GM19438 (cell line): ENCODE measurements around the gene KBTBD12.
"Not testable (repeated sequence)": the region's sequence is repeated elsewhere in the genome, so short reads cannot be mapped to it uniquely, and the experiment has no call there.

Experiments
- ATAC-seq: cut with Tn5 transposase; IDR thresholded peaks from one replicate; pipeline ENCODE4 v1.9.1; 2021; ENCODE audit warnings: low read depth; ENCODE audit not compliant: unreplicated experiment

KBTBD12 gene, protein sequence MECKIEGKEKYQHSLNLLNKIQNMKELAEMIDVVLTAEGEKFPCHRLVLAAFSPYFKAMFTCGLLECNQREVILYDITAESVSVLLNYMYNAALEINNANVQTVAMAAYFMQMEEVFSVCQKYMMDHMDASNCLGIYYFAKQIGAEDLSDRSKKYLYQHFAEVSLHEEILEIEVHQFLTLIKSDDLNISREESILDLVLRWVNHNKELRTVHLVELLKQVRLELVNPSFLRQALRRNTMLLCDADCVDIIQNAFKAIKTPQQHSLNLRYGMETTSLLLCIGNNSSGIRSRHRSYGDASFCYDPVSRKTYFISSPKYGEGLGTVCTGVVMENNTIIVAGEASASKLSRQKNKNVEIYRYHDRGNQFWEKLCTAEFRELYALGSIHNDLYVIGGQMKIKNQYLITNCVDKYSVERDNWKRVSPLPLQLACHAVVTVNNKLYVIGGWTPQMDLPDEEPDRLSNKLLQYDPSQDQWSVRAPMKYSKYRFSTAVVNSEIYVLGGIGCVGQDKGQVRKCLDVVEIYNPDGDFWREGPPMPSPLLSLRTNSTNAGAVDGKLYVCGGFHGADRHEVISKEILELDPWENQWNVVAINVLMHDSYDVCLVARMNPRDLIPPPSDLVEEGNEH

GRCh38 chr3:127915115-127915936 is at the start of gene KBTBD12:
KBTBD12 (plus strand) TSS chr3:127915232; CDS start chr3:127923062, 7,830 bp downstream.
- ATAC-seq = no peak

- no peak for ATAC-seq
Observed at GRCh38 chr3:127865941-127866340, 49.1 kb upstream of the KBTBD12 start.

- ATAC-seq = no peak
Observed at GRCh38 chr3:127867412-127867811, 47.6 kb upstream of the KBTBD12 start.

GRCh38 chr3:127867986-127868385 is 47.0 kb upstream of the KBTBD12 start:
- ATAC-seq = no peak

- no peak for ATAC-seq
Observed at GRCh38 chr3:127870156-127870555, 44.9 kb upstream of the KBTBD12 start.

- not testable (repeated sequence) for ATAC-seq
Observed at GRCh38 chr3:127874097-127874496, 40.9 kb upstream of the KBTBD12 start.

DNA sequence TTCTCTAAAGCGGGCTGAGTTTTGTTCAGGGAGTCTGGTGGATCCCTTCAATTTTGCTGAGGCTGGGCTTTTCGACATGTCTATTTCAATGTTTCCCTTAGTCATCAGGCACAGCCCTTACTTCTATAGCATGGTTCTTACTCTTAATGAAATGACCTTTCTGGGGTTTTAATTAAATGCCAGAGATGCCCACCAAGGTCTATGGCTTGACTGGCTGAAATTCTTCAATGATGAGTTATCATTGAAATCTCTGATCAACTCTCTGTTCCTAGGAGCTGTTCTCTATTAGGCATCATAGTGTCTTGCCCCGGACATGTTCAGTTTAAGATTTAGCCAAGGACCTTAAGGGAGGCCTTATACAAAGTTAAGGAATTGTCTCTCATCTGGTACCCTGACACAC is 33.4 kb upstream of the KBTBD12 start:
- no peak for ATAC-seq

DNA sequence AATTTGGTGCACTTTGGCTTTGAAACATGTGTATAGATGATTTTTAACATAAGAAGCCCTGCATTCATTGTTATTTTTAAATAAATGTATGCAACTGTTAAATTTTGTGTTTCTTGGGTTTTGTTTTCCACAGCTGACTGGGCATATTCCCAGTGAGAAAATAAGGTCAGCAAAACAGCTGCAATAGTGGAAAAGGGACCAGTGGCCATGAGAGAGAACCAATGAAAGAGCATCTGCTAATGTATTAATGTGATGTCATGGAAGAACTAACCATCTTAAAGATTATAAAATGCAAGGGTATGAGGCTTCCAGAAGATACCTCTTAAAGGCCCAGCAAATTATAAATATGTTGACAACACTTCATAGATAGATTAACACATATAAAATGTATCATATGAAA is 31.0 kb upstream of the KBTBD12 start:
- no peak for ATAC-seq

DNA sequence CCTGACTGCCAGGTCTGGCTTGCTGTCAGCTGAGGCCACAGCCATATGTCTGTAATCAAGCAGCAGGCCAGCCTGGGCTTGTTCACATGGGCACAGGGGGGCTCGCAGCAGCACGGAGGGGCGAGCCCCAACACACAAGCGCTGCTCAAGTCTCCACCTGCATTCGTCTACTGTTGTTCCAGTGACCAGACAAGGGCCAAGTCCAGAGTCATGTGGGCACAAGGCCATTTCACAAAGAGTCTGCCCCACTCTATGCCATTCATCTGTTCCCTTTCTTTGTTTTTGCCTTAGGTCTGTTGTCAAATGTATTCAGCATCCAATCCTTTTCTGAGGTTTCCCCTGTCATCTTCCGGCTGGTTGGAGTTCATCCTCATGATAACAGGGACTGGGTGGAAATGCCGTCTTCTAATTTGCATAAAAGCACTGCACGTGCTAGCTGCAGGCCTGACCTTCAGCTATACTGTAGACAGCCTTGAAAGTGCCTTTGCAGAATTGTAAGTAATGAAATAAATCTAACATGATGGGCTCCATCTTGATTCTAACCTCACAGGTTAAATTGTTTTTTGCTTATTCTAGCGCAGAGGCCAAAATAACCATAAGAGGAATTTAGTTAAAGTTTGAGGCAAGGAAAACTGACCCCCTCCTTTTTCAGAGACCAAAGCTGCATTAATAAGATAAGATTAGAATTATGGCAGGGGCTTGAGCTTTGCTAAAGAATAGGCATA is 28.6 kb upstream of the KBTBD12 start:
- no peak for ATAC-seq

DNA sequence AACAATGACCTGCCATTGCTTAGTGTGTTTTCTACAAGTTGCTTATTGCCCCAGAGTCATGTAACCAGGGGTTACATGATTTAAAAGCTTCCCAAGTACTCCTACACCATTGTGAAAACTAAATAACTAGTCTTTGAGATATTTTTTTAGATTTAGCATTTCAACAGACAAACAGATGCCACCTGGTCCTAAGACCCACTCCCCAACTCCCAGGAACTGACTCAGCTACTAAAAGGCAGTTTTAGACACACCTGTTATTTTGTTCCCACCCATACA is 28.1 kb upstream of the KBTBD12 start:
- no peak for ATAC-seq

DNA sequence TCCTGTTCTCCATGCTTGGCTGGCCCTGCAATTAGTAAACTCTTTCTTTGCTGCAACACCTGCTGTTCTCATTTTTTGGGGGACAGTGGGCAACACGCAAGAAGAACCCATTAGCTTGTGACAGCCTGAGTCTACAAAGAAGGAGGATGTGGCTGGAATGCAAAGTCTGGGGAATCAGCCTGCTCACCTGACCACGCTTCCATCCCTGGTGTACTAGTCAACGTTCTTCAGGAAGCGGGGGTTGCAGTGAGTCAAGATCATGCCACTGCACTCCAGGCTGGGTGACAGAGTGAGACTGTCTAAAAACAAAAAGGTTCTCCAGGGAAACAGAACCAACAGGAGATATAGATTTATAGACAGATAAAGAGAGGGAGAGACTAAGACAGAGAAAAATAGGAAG is 27.7 kb upstream of the KBTBD12 start:
- ATAC-seq = no peak

GRCh38 chr3:127888156-127888555 is 26.9 kb upstream of the KBTBD12 start:
- no peak for ATAC-seq

GRCh38 chr3:127888564-127889107 is 26.4 kb upstream of the KBTBD12 start:
- ATAC-seq = no peak

DNA sequence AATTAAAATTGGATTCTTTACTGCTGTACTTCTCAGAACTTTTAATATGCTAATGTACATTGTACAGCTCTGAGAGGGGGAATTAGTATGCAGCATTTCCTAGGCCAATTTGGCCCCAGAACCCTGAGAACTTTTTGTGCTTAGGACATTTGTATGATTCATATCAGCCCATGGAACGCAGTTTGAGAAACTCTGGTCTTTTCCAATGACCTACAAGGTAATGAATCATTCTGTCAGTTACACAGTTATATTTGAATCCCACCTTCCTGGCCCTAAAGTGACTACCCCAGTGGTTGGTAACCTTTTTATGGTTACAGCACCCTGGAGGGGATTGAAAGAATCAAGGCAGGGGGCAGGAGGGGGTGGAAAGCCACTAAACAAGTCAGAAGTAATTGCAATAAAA is 25.6 kb upstream of the KBTBD12 start:
- no peak for ATAC-seq

GRCh38 chr3:127889976-127890650 is 24.9 kb upstream of the KBTBD12 start:
- no peak for ATAC-seq

DNA sequence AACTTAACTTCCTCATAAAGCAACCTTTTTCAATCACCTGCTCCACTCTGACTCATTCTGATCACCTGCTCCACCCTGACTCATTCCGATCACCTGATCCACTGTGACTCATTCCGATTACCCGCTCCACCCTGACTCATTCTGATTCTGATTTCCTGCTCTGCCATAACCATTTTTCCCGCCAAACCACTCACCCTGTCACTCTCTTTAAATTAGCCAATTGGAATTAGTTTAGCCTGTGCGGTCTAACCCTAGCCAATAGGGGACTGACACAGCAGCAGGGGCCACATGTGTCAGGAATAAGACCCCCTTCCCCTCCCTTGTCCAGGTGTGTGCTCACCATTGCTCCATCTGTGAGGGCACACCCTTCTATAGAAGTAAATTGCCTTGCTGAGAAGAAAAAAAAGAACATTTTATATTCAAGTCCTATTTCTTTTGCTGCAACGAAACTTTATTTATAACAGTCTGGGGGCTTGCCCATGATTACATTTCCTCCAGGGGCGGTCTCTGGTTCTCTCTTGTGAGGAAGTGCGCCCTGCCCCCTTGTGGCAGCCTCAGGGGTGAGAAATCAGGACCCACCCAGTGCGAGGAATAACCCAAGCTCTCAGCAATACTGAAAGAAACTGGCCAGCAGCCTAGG is 24.3 kb upstream of the KBTBD12 start:
- ATAC-seq = not testable (repeated sequence)

- no peak for ATAC-seq
Observed at GRCh38 chr3:127894481-127894880, 20.6 kb upstream of the KBTBD12 start.

GRCh38 chr3:127899200-127899599 is 15.8 kb upstream of the KBTBD12 start:
- no peak for ATAC-seq

DNA sequence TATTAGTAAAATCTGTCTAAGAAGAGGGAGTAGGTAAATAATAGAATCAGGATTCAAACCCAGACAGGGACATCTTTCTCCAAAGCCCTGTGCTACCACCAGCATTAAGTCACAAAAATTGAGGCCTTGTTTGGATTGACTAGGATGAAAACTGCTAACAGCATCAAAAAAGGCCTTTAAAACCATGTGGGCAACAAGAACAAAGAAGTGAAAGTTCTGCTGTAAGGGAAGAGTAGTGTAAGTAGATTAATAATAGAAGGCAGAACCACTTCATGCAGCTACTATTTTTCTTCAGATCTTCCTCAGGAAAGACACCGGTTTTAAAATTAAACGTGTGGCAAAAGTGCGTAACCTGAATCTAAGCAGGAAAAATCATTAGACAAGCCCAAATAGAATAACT is 15.3 kb upstream of the KBTBD12 start:
- ATAC-seq = no peak

DNA sequence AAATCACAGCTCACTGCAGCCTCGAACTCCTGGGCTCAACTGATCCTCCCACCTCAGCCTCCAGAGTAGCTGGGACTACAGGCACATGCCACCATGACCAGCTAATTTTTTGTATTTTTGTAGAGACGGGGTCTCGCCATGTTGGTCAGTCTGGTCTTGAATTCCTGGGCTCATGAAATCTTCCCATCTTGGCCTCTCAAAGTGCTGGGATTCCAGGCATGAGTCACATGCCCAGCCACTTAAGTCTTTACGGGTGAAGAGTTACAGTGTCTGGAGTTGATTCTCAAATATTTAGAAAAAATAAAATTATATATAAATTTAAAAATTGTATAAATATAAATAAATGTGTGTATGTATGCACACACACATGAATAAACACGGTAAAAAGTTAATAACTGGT is 14.5 kb upstream of the KBTBD12 start:
- no peak for ATAC-seq
